ENCODE measurements around the gene INPP4A.
A peak's percentile ranks its signal among the peaks of the same experiment; 100 is the strongest.

Gene INPP4A

GRCh38 chr2:98561902-98562695, 117.4 kb downstream of the INPP4A start:
- TF ChIP-seq CTCF (IDR thresholded peaks at IDR 0.05), result no peak
- no peak overlapping the region for H3K4me3 ChIP-seq (ENCODE audit: low read depth in 1 of 2, low read length in 1 of 2)
- H3K27me3 ChIP-seq, result no peaks in the 10 kb centered on the region
- peaks cover 0 to 3% of the 10 kb centered on the region in 2 experiments for H3K4me1 ChIP-seq (ENCODE audit: control insufficient read depth in 1 of 2, insufficient read depth in 1 of 2, low read depth in 1 of 2, low read length in 1 of 2)
- H3K27ac ChIP-seq, result no peak overlapping the region
- H3K9me3 ChIP-seq, result no peaks in the 10 kb centered on the region
- peaks cover 99% of the 10 kb centered on the region for H3K36me3 ChIP-seq

DNA sequence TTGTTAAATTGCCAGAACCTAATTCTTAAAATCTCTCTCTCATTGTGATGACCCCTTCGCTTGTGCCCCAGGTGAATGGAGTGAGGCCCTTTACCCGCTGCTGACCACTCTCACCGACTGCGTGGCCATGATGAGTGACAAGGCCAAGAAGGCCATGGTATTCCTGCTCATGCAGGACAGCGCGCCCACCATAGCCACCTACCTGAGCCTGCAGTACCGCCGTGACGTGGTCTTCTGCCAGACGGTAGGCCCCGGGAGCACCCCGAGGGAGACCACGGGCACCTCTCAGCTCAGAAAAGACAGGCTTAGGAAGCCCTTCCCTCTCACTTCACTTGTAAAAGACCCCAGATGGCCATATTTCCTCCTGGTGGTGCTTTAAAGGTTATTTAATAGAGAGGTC, 118.7 kb downstream of the INPP4A start:
- H3K36me3 ChIP-seq, result peaks cover 99% of the 10 kb centered on the region

DNA sequence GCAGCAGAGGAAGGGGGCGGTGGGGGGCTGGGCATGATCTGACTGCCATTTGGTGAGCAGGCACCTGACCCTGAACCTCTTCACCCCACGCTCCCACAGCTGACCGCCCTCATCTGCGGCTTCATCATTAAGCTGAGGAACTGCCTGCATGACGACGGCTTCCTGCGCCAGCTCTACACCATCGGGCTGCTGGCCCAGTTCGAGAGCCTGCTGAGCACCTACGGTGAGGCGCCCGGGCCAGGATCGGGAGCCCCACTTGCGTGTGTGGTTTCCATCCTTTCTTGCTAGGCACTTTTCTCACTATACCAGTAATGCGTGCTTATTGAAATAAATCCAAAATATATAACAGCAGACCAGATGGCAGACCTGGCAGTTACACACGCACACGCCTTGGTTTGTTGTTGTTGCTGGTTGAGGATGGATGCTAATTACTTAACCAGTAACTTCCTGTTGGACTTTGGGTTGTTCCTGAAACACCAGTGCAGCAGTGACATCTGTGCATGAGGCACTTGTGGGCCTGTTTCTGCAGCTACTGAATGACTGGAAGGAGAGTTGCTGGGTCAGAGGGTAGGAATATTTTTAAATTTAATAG, 120.0 kb downstream of the INPP4A start:
- Histone ChIP-seq H3K27ac (peak overlapping the region; percentile 60), H3K36me3 (peaks cover 99% of the 10 kb centered on the region), H3K9me3 (no peaks in the 10 kb centered on the region), H3K4me3 (ENCODE audit: low read depth in 1 of 2, low read length in 1 of 2) (no peak overlapping the region), H3K4me1 (ENCODE audit: control insufficient read depth in 1 of 2, insufficient read depth in 1 of 2, low read depth in 1 of 2, low read length in 1 of 2) (peaks cover 0 to 3% of the 10 kb centered on the region in 2 experiments), H3K27me3 (no peaks in the 10 kb centered on the region)
- no peak for TF ChIP-seq CTCF (IDR thresholded peaks at IDR 0.05)

More for the DNA sequence above, 118.7 kb downstream of the INPP4A start:
- Histone ChIP-seq H3K4me1 (ENCODE audit: control insufficient read depth in 1 of 2, insufficient read depth in 1 of 2, low read depth in 1 of 2, low read length in 1 of 2) (peaks cover 0 to 3% of the 10 kb centered on the region in 2 experiments), H3K27ac (no peak overlapping the region), H3K9me3 (no peaks in the 10 kb centered on the region), H3K4me3 (ENCODE audit: low read depth in 1 of 2, low read length in 1 of 2) (no peak overlapping the region), H3K27me3 (no peaks in the 10 kb centered on the region)
- TF ChIP-seq CTCF (IDR thresholded peaks at IDR 0.05), result no peak

DNA sequence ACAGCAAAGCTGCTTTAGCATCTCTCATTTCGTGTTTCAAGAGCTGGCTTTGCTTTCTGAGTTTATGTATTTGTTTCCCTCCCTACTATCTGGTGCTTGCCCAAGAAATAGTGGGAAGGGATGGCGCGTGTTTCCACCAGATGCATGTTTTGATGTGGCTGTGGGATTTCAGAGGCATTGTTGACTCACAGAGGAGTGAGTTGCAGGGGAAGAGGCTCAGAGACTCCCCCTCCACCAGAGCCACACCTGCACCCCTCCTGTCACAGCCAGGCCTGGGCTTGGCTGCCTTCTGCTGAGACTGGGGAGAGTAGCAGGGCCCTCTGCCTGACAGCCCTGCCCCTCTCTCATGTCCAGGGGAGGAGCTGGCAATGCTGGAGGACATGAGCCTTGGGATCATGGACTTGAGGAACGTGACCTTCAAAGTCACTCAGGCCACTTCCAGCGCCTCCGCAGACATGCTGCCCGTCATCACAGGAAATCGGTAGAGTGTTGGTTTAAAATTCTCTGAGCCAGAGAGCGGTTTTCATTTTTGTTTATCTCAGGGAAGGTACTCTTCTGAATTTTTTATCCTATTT, 120.7 kb downstream of the INPP4A start:
- H3K27ac ChIP-seq, result peak overlapping the region; percentile 60
- peaks cover 0 to 3% of the 10 kb centered on the region in 2 experiments for H3K4me1 ChIP-seq (ENCODE audit: control insufficient read depth in 1 of 2, insufficient read depth in 1 of 2, low read depth in 1 of 2, low read length in 1 of 2)
- no peaks in the 10 kb centered on the region for H3K9me3 ChIP-seq
- no peak overlapping the region for H3K4me3 ChIP-seq (ENCODE audit: low read depth in 1 of 2, low read length in 1 of 2)
- no peak for TF ChIP-seq CTCF (IDR thresholded peaks at IDR 0.05)
- no peaks in the 10 kb centered on the region for H3K27me3 ChIP-seq
- peaks cover 99% of the 10 kb centered on the region for H3K36me3 ChIP-seq

- H3K4me3 ChIP-seq (ENCODE audit: low read depth in 1 of 2, low read length in 1 of 2), result no peak overlapping the region
- no peaks in the 10 kb centered on the region for H3K9me3 ChIP-seq
- peaks cover 0 to 3% of the 10 kb centered on the region in 2 experiments for H3K4me1 ChIP-seq (ENCODE audit: control insufficient read depth in 1 of 2, insufficient read depth in 1 of 2, low read depth in 1 of 2, low read length in 1 of 2)
- H3K27ac ChIP-seq, result no peak overlapping the region
- no peaks in the 10 kb centered on the region for H3K27me3 ChIP-seq
- TF ChIP-seq CTCF (IDR thresholded peaks at IDR 0.05), result no peak
- H3K36me3 ChIP-seq, result peaks cover 99% of the 10 kb centered on the region
Observed at GRCh38 chr2:98565941-98566340, 121.3 kb downstream of the INPP4A start.

Measured in neutrophil (primary cell).